HCT116 (cell line): Measurements from ENCODE around the gene MPZL2. TPM values are rescaled to one million over a fixed set of nuclear protein-coding genes. Genes with fewer than 3 reads are reported as not detected.

ENCODE experiments used
- ATAC-seq: fragments of 200-7000 bp; cut with Tn5 transposase; 2 replicates; pipeline ENCODE4 v1.9.1; 2020; ENCODE audit warnings: mild to moderate bottlenecking, moderate library complexity
- BruUV-seq: library from RNA; stranded (reverse); fragments of 400-500 nt; replicated peaks from 2 replicates; lab custom pipeline; 2021; lab: Mats Ljungman, UMichigan
- CTCF ChIA-PET: fragments of 300-600 bp; sonication (Branson Sonifier 250); formaldehyde crosslinking; loops from one replicate; lab custom pipeline; 2021; ENCODE audit warnings: antibody characterized with exemption; lab: Charles Lee
- POLR2A ChIA-PET: fragments of 300-600, 350-600 bp; sonication (Branson Sonifier 250); formaldehyde crosslinking; loops from one replicate; lab custom pipeline; 2021; ENCODE audit warnings: antibody characterized with exemption; lab: Charles Lee
- RAD21 ChIA-PET, 2 experiments: fragments of 300-600 bp; sonication (Branson Sonifier 250); formaldehyde crosslinking; loops; one replicate each; lab custom pipeline; 2023; ENCODE audit warnings: low total read pairs in 2 of 2; ENCODE audit not compliant: uncharacterized antibody in 2 of 2, unreplicated experiment in 2 of 2, low non-redundant PET in 1 of 2; lab: Charles Lee
- DNase-seq: peaks from one replicate; pipeline ENCODE4 v3.0.0-alpha.2; 2010; ENCODE audit warnings: low read depth, low spot score
- H2AFZ ChIP-seq: fragments of 200-600 bp; shearing (Covaris generic), sonication (generic); 2 replicates; pipeline ENCODE4 v1.6.1; 2017; ENCODE audit warnings: low read depth, mixed run types, mixed read lengths, antibody characterized with exemption, low read length; ENCODE audit not compliant: poor library complexity, severe bottlenecking
- H3K27ac ChIP-seq: 2 replicates; pipeline ENCODE4 v1.5.1; 2012; ENCODE audit warnings: low read depth, low read length
- H3K27me3 ChIP-seq: fragments of 200-600 bp; sonication (generic); 2 replicates; pipeline ENCODE4 v1.6.1; 2016; ENCODE audit warnings: mixed run types, low read length, mixed read lengths; ENCODE audit not compliant: insufficient read depth
- H3K36me3 ChIP-seq, 2 experiments: fragments of 200-500 bp in 1 of 2; fragments of 200-600 bp in 1 of 2; sonication (Bioruptor generic) in 1 of 2; sonication (generic) in 1 of 2; 2 replicates each; pipeline versions ENCODE4 v1.5.1 to v1.6.1; 2014 to 2016; ENCODE audit warnings: low read length in 2 of 2, inconsistent platforms in 1 of 2, mixed read lengths in 1 of 2, mixed run types in 1 of 2; ENCODE audit not compliant: insufficient read depth in 2 of 2, control insufficient read depth in 1 of 2
- H3K4me1 ChIP-seq, 2 experiments: fragments of 200-600 bp in 1 of 2; sonication (generic) in 1 of 2; 2 replicates each; pipeline versions ENCODE4 v1.5.1 to v1.6.1; 2012 to 2017; ENCODE audit warnings: low read length in 2 of 2, inconsistent platforms in 1 of 2, mild to moderate bottlenecking in 1 of 2, mixed read lengths in 1 of 2, mixed run types in 1 of 2, moderate library complexity in 1 of 2; ENCODE audit not compliant: insufficient read depth in 2 of 2, control insufficient read depth in 1 of 2
- H3K4me2 ChIP-seq: fragments of 200-600 bp; sonication (generic); 2 replicates; pipeline ENCODE4 v1.6.1; 2017; ENCODE audit warnings: mixed run types, low read length, mixed read lengths
- H3K4me3 ChIP-seq, 2 experiments: fragments of 200-600 bp in 1 of 2; sonication (generic) in 1 of 2; replicated peaks in 1 of 2; 2 replicates each; pipeline ENCODE4 v1.5.1; 2011 to 2016; ENCODE audit warnings: low read length in 2 of 2, control low read depth in 1 of 2, low read depth in 1 of 2, mild to moderate bottlenecking in 1 of 2, mixed read lengths in 1 of 2, mixed run types in 1 of 2
- H3K79me2 ChIP-seq: fragments of 200-600 bp; sonication (generic); 2 replicates; pipeline ENCODE4 v1.6.1; 2017; ENCODE audit warnings: mild to moderate bottlenecking, mixed run types, low read length, moderate library complexity, mixed read lengths; ENCODE audit not compliant: insufficient read depth
- H3K9ac ChIP-seq: fragments of 200-600 bp; sonication (generic); 2 replicates; pipeline ENCODE4 v1.6.1; 2016; ENCODE audit warnings: low read length, mixed read lengths
- H3K9me2 ChIP-seq: fragments of 200-600 bp; sonication (generic), shearing (Covaris generic); 2 replicates; pipeline ENCODE4 v1.6.1; 2017; ENCODE audit warnings: mixed run types, mild to moderate bottlenecking, moderate library complexity; ENCODE audit not compliant: insufficient read depth
- H3K9me3 ChIP-seq, 2 experiments: fragments of 200-500 bp in 1 of 2; fragments of 200-600 bp in 1 of 2; sonication (Bioruptor generic) in 1 of 2; sonication (generic) in 1 of 2; 2 replicates each; pipeline ENCODE4 v1.6.1; 2014 to 2017; ENCODE audit warnings: low read length in 2 of 2, mixed read lengths in 2 of 2, inconsistent platforms in 1 of 2, low read depth in 1 of 2, mild to moderate bottlenecking in 1 of 2, mixed run types in 1 of 2, moderate library complexity in 1 of 2; ENCODE audit not compliant: control insufficient read depth in 1 of 2, insufficient read depth in 1 of 2
- H4K20me1 ChIP-seq: fragments of 200-600 bp; sonication (generic), shearing (Covaris generic); 2 replicates; pipeline ENCODE4 v1.6.1; 2017; ENCODE audit warnings: mixed run types, mild to moderate bottlenecking, moderate library complexity; ENCODE audit not compliant: insufficient read depth
- CTCF ChIP-seq, 3 experiments: fragments of 200-600 bp in 1 of 3; sonication (generic) in 1 of 3; IDR thresholded peaks in 2 of 3; conservative IDR thresholded peaks in 1 of 3; 2 replicates each; pipeline ENCODE4 v1.5.1; 2012 to 2017; ENCODE audit warnings: low read depth in 2 of 3, low read length in 2 of 3, antibody characterized with exemption in 1 of 3, borderline replicate concordance in 1 of 3, control low read depth in 1 of 3, mild to moderate bottlenecking in 1 of 3, mixed read lengths in 1 of 3, mixed run types in 1 of 3, moderate library complexity in 1 of 3; ENCODE audit not compliant: insufficient read depth in 1 of 3
- EGR1 ChIP-seq: IDR thresholded peaks from 2 replicates; pipeline ENCODE4 v1.6.1; 2012; ENCODE audit warnings: low read depth
- ELF1 ChIP-seq: IDR thresholded peaks from 2 replicates; pipeline ENCODE4 v1.6.1; 2012; ENCODE audit warnings: low read depth, borderline replicate concordance
- JUND ChIP-seq: IDR thresholded peaks from 2 replicates; pipeline ENCODE4 v1.6.1; 2012
- POLR2A ChIP-seq: IDR thresholded peaks from 2 replicates; pipeline ENCODE4 v1.7.0; 2011; ENCODE audit warnings: borderline replicate concordance; ENCODE audit not compliant: insufficient read depth, insufficient read length; ENCODE audit errors: extremely low read depth
- POLR2AphosphoS5 ChIP-seq: IDR thresholded peaks from 2 replicates; pipeline ENCODE4 v1.6.1; 2011; ENCODE audit warnings: mild to moderate bottlenecking, low read depth, low read length, moderate library complexity
- RAD21 ChIP-seq: IDR thresholded peaks from 2 replicates; pipeline ENCODE4 v1.6.1; 2012; ENCODE audit warnings: low read depth, mild to moderate bottlenecking
- REST ChIP-seq: IDR thresholded peaks from 2 replicates; pipeline ENCODE4 v1.6.1; 2012; ENCODE audit warnings: low read depth
- SP1 ChIP-seq: IDR thresholded peaks from 2 replicates; pipeline ENCODE4 v1.6.1; 2012; ENCODE audit warnings: low read depth
- TCF7L2 ChIP-seq: IDR thresholded peaks from 2 replicates; pipeline ENCODE4 v1.7.0; 2011; ENCODE audit warnings: borderline replicate concordance, inconsistent platforms; ENCODE audit not compliant: insufficient read depth, insufficient read length; ENCODE audit errors: extremely low read depth
- ZFX ChIP-seq: fragments of 450-650 bp; IDR thresholded peaks from 2 replicates; pipeline ENCODE4 v1.6.1; 2017
- intact Hi-C: fragments of 100-400 bp; cut with micrococcal nuclease; formaldehyde crosslinking; loops from 2 replicates; pipeline ENCODE4 v1.10.0; 2022
- total RNA-seq: library from RNA; stranded (reverse); gene quantifications from one replicate; pipeline ENCODE4 v1.2.1, GENCODE V29; 2021; ENCODE audit not compliant: unreplicated experiment

The MPZL2 gene
- total RNA-seq, 1 experiment from 2014 or later, result 16.8 TPM

- Histone ChIP-seq H3K36me3 (no peaks in the 10 kb centered on the region; a peak in 1 of 4 replicates), H3K27ac (no peak overlapping the region), H3K4me3 (no peak overlapping the region), H4K20me1 (no peaks in the 10 kb centered on the region), H3K4me2 (no peak overlapping the region), H3K9me3 (no peaks in the 10 kb centered on the region), H3K27me3 (no peaks in the 10 kb centered on the region), H3K9me2 (no peaks in the 10 kb centered on the region), H3K4me1 (peaks cover 14 to 33% of the 10 kb centered on the region in 2 experiments; a peak in 3 of 4 replicates), H3K79me2 (no peaks in the 10 kb centered on the region), H3K9ac (no peak overlapping the region), H2AFZ (no peak overlapping the region)
- no TSS peak for BruUV-seq
- CTCF ChIA-PET, result interaction anchor here (0.9 kb wide), 1 partner anchor 28 kb away, joined by 3 read pairs; no protein-coding TSS in a partner anchor
- RAD21 ChIA-PET, result no interaction called here
- TF ChIP-seq POLR2A (no peak), RAD21 (no peak), EGR1 (no peak), CTCF (IDR thresholded peaks at IDR 0.05 in 2 of 3, conservative IDR thresholded peaks at IDR 0.05 in 1 of 3; ENCODE audit: borderline replicate concordance in 1 of 3, insufficient read depth in 1 of 3, low read depth in 2 of 3, low read length in 2 of 3) (no peak), TCF7L2 (no peak), ZFX (no peak), JUND (no peak), REST (no peak), SP1 (no peak), POLR2AphosphoS5 (no peak), ELF1 (no peak)
- POLR2A ChIA-PET, result interaction anchor here (1.2 kb wide), 1 partner anchor 10 kb away, joined by 4 read pairs; no protein-coding TSS in a partner anchor
- no peak for DNase-seq
- ATAC-seq, result no peak
- intact Hi-C loops, result no loop called here
These were observed 3.4 kb upstream of the MPZL2 start for GRCh38 chr11:118267486-118267885.
